CD4-positive, alpha-beta T cell treated with Interleukin-1 beta for 1 hour (primary cell): Measurements from ENCODE around the gene MORN5.

ENCODE experiments used
- DNase-seq, 2 donors: peaks; one replicate each; pipeline ENCODE4 v3.0.0-alpha.2; 2020 to 2022

Gene MORN5

GRCh38 chr9:122218071-122218934 lies 58.6 kb downstream of the MORN5 start:
- DNase-seq = no peak

- no peak for DNase-seq
Observed at GRCh38 chr9:122218935-122219855, 59.5 kb downstream of the MORN5 start.

- DNase-seq = no peak
Observed at GRCh38 chr9:122219856-122220672, 60.4 kb downstream of the MORN5 start.

- DNase-seq = no peak
Observed at GRCh38 chr9:122220673-122221182, 61.0 kb downstream of the MORN5 start.

- DNase-seq = no peak
Observed at GRCh38 chr9:122221183-122221811, 61.6 kb downstream of the MORN5 start.

- no peak for DNase-seq
Observed at GRCh38 chr9:122222791-122223190, 63.1 kb downstream of the MORN5 start.

GRCh38 chr9:122223435-122223834 lies 63.7 kb downstream of the MORN5 start:
- DNase-seq = no peak

- DNase-seq = no peak
Observed at GRCh38 chr9:122225312-122226141, 65.8 kb downstream of the MORN5 start.

GRCh38 chr9:122226142-122226757 lies 66.5 kb downstream of the MORN5 start:
- no peak for DNase-seq

GRCh38 chr9:122226758-122227574 lies 67.3 kb downstream of the MORN5 start:
- no peak for DNase-seq

- no peak for DNase-seq
Observed at GRCh38 chr9:122227575-122227900, 67.8 kb downstream of the MORN5 start.

- no peak for DNase-seq
Observed at GRCh38 chr9:122228191-122228567, 68.5 kb downstream of the MORN5 start.

- DNase-seq = no peak
Observed at GRCh38 chr9:122228568-122229484, 69.1 kb downstream of the MORN5 start, which contains the start of gene LHX6. Gene LHX6, minus strand, starts transcription at chr9:122228957. Its CDS starts 217 bp downstream, at chr9:122228740.

GRCh38 chr9:122229485-122229837 lies 69.8 kb downstream of the MORN5 start:
- no peak for DNase-seq

GRCh38 chr9:122232796-122233306 lies 73.1 kb downstream of the MORN5 start:
- DNase-seq = no peak

GRCh38 chr9:122234022-122234748 lies 74.5 kb downstream of the MORN5 start:
- DNase-seq = no peak

- DNase-seq = no peak
Observed at GRCh38 chr9:122236681-122237080, 77.0 kb downstream of the MORN5 start.

- DNase-seq = no peak
Observed at GRCh38 chr9:122239722-122240121, 80.0 kb downstream of the MORN5 start.
